Endometrial microvascular endothelial cells (primary cell): ENCODE results near the gene CATSPERZ. TPM values are rescaled to one million over a fixed set of nuclear protein-coding genes. Genes with fewer than 3 reads are reported as not detected.

ENCODE experiments used
- in situ Hi-C: cut with HindIII; loops from 2 replicates; pipeline ENCODE4 v1.10.0; 2017; ENCODE audit warnings: low sequenced_read_pairs, low pct_unique_long_range_greater_than_20kb; ENCODE audit errors: inconsistent ontology term
- total RNA-seq: library from RNA; depleted of rRNA; stranded (reverse); fragments of >200 nt; gene quantifications from one replicate; pipeline ENCODE4 v1.2.3, GENCODE V29; 2015; ENCODE audit errors: inconsistent ontology term

The CATSPERZ gene
- total RNA-seq, 1 donor from 2014 or later = 3.5 TPM

- in situ Hi-C loops = no loop called here
Observed at GRCh38 chr11:64263021-64263946, 36.9 kb upstream of the CATSPERZ start.

- in situ Hi-C loops = no loop called here
Observed at GRCh38 chr11:64263947-64264317, 36.2 kb upstream of the CATSPERZ start.

- in situ Hi-C loops = no loop called here
Observed at GRCh38 chr11:64264371-64264852, 35.7 kb upstream of the CATSPERZ start.

GRCh38 chr11:64265176-64266160, 34.7 kb upstream of the CATSPERZ start:
- in situ Hi-C loops = no loop called here

GRCh38 chr11:64266339-64266738, 33.8 kb upstream of the CATSPERZ start:
- in situ Hi-C loops = no loop called here

GRCh38 chr11:64267207-64267945, 32.8 kb upstream of the CATSPERZ start:
- in situ Hi-C loops = no loop called here

- in situ Hi-C loops = no loop called here
Observed at GRCh38 chr11:64268025-64268892, 31.9 kb upstream of the CATSPERZ start.

GRCh38 chr11:64268893-64269539, 31.1 kb upstream of the CATSPERZ start:
- in situ Hi-C loops = no loop called here

GRCh38 chr11:64269540-64270220, 30.5 kb upstream of the CATSPERZ start:
- in situ Hi-C loops = no loop called here

GRCh38 chr11:64275031-64275800, 24.9 kb upstream of the CATSPERZ start:
- in situ Hi-C loops = no loop called here

- in situ Hi-C loops = no loop called here
Observed at GRCh38 chr11:64275841-64276240, 24.3 kb upstream of the CATSPERZ start.

GRCh38 chr11:64276653-64277431, 23.3 kb upstream of the CATSPERZ start:
- in situ Hi-C loops = no loop called here

GRCh38 chr11:64278576-64279190, 21.5 kb upstream of the CATSPERZ start:
- in situ Hi-C loops = no loop called here

GRCh38 chr11:64281957-64282770, 18.0 kb upstream of the CATSPERZ start:
- in situ Hi-C loops = no loop called here
